NCI-H748 (cell line): ENCODE results near the gene PAK4.
A peak's percentile ranks its signal among the peaks of the same experiment; 100 is the strongest.
"Not testable (repeated sequence)": the region's sequence is repeated elsewhere in the genome, so short reads cannot be mapped to it uniquely, and the experiment has no call there.

Experiments used
- DNase-seq: peaks from one replicate; lab custom pipeline; 2025; ENCODE audit not compliant: unreplicated experiment; lab: John Stamatoyannopoulos, UW

The PAK4 gene

GRCh38 chr19:39099341-39099740, 26.2 kb upstream of the PAK4 start:
- DNase-seq = no peak

- DNase-seq = no peak
Measured at GRCh38 chr19:39100500-39101166, 25.0 kb upstream of the PAK4 start.

GRCh38 chr19:39103151-39103550, 22.4 kb upstream of the PAK4 start:
- no peak for DNase-seq

GRCh38 chr19:39104186-39104596, 21.4 kb upstream of the PAK4 start:
- no peak for DNase-seq

GRCh38 chr19:39106194-39106593, 19.4 kb upstream of the PAK4 start:
- no peak for DNase-seq

- no peak for DNase-seq
Measured at GRCh38 chr19:39109641-39110040, 15.9 kb upstream of the PAK4 start.

- peak; percentile 57 for DNase-seq
Measured at GRCh38 chr19:39110263-39110967, 15.2 kb upstream of the PAK4 start.

- no peak for DNase-seq
Measured at GRCh38 chr19:39111593-39112199, 13.9 kb upstream of the PAK4 start.

- no peak for DNase-seq
Measured at GRCh38 chr19:39112338-39112890, 13.2 kb upstream of the PAK4 start.

GRCh38 chr19:39113199-39113598, 12.4 kb upstream of the PAK4 start:
- DNase-seq = no peak

- DNase-seq = no peak
Measured at GRCh38 chr19:39115105-39115847, 10.3 kb upstream of the PAK4 start.

- not testable (repeated sequence) for DNase-seq
Measured at GRCh38 chr19:39117023-39117422, 8.6 kb upstream of the PAK4 start.

- DNase-seq = no peak
Measured at GRCh38 chr19:39119830-39120229, 5.8 kb upstream of the PAK4 start.

GRCh38 chr19:39122934-39123731, 2.5 kb upstream of the PAK4 start:
- DNase-seq = no peak

- no peak for DNase-seq
Measured at GRCh38 chr19:39124136-39124764, 1.3 kb upstream of the PAK4 start.

- no peak for DNase-seq
Measured at GRCh38 chr19:39125199-39125553, 410 bp upstream of the PAK4 start.

- DNase-seq = peak; percentile 76
Measured at GRCh38 chr19:39126312-39127187, 964 bp downstream of the PAK4 start.

- DNase-seq = no peak
Measured at GRCh38 chr19:39127812-39128515, 2.4 kb downstream of the PAK4 start.
